NCI-H526 (cell line): ENCODE measurements around the gene MMRN2.
"Not testable (repeated sequence)": the region's sequence is repeated elsewhere in the genome, so short reads cannot be mapped to it uniquely, and the experiment has no call there.

ENCODE experiments used
- DNase-seq, 2 experiments: peaks; one replicate each; lab custom pipeline; 2025; lab: John Stamatoyannopoulos, UW

Gene MMRN2

DNA sequence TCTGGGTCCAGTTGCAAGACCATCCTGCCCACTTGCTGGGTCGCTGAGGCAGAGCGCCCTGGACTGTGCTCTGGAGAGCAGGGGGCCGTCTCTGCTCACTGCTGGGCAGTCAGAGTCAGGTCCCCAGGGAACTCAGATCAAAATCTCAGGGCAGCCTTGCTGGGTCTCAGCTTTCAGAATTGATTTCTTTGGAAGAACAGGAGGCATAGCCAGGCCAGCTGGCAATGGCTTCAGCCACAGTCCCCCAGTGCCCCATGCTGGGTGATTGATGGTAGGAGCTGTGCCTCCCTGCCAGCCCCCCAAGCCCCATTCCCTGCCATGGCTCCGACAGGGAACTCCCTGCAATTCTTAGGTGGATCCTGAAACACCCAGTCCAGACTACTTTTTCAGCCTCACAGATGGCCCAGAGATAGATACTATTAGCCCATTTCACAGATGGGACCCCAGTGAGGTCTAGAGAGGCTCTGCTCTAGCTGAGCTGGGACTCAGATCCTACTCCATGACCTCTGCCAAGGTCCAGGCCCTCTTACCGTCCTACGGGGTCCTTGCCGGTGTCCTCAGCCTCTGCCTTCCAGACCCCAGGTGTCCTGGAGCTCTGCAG, 467 bp downstream of the MMRN2 start:
- DNase-seq, result no peak

DNA sequence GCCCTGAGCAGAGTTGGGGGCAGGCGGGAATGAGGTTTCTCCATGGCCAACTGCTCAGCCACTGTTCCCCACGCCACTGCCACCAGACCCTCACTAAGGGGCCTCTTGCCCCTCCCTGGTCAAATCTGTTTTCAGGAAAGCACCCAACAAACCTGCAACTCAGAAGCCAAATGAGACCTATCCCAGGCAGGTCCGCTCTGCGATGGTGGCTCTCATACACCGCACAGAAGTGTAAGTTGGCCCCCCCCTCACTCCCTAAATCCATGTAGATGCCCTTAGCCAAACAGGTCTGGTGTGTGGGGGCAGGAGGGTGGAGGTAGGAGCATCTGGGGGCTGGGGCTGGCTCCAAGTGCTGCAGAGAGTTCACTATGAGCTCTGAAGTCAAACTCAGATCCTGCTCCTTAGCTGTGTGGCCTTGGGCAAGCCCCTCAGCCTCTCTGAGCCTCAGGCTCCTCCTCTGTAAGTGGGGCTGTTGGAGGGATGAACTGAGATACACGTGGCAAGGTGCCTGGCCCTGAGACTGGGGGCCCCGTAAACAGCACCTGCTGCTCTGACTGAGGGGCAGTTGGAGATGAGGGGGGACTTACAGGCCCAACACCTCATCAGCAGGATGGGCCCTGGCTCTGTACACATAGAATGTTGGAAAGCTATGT, 1.1 kb downstream of the MMRN2 start:
- DNase-seq, result no peak

DNA sequence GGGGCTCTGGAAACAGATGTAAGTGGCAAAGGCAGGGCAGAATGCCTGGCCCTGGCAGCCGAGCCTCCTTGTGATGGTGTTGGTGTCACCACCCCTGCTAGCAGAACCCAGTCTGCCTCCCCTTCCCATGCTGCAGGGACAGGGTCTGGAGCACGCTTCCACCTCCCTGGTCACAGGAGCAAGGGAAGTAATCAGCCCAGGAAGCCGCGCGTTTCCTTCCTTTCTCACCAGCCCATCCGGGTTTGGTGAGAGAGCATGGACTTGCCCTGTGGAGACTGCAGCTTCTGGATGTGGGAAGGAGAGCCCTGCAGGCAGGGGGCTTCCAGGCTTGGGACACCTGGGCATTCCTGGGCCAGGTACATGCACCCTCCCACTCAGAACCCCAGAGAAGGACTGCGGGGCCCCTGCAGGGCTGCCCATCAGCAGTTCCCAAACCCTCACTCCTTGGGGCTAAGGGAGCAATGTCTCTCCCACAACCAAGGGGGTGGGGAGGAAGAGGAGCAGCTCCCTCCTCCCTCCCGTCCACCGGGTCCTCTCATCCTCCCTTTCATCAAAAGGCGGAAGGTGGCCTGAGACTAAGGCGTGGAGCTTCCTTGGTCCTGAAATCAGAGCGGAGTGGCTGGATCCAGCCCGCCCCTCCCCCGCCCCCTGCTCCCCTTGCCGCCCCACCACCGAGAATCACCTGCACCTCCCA, 1.8 kb downstream of the MMRN2 start:
- DNase-seq, result no peak

DNA sequence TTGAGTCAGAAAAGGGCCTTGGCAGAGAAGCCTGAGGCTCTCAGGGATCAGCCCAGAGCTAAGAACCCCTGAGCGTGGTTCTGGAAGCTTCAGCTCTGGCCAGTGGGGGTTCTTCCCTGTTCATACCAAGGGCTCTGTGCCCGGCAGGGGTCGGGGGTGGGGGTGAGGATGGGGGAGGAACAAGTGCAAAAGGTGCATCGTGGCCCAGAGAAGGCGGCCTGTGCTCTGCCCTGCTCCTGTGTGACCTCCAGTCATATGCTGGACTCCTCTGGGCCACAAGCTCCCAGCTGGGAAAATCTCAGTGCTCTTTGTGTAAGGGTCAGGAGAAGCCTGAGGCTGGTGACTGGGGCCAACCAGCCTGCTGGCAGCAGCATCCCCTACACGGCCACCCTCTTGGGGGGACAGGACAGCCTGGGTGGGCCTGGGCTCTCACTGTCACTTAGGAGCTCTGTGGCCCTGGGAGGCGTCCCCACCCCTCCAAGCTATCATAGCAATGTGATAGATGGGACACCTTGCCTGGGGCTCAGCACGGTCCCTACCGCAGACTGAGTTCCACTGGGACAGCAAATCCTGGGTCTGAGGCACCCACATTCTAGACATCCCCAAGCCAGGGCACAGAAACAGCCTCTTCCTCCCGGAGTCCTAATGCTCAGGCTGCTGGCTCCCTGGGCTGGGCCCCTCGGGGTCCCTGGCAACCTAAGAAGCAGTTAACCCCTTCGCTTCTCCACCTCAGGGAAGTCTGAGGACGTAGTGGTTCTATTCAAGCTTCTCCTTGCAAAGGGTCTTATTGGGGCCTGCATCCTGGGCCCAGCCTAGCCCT, 2.5 kb downstream of the MMRN2 start:
- no peak for DNase-seq

DNA sequence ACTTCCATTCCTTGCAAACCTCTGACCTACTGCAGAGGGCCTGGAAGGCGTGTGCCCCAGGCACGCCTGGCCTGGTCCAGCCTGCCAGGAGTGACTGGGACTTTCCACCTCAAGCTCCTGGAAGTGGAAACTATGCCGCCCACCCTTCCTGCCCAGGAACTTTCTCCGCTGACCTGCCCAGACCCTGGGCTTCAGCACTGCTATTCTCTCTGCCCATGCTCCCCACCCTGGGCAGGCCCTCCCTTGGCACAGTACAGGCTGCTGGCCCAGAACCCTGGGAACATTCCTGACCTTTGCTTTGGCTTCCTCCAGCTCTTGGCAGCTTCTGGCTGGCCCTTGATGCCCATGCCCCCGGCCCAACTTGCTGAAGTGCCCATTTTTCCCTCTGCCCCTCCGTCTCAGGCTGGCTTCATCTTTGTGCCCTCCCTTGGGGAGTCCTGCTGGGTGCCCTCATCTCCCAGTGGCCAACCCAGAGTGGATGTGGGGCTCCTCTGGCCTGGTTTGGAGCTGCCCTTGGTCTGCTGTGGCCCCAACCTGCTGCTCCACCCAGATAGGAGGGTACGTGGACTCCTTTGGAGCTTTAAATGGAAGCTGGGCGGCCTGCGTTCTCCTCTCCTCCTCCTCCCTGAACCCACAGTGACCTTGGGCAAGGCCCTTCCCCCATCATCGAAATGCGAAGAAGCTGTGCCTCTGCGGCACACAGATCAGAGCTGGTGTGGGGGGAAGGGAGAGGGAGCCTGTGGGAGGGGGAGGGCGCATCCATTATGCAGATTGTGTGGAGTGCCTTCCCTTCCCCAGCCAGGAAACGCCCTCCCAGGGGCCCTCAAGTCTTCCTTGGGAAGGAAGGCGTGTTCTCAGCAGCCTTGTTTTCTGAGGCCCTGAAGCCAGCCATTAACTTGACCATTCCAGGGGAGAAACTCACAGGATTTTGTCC, 3.4 kb downstream of the MMRN2 start:
- DNase-seq, result no peak

DNA sequence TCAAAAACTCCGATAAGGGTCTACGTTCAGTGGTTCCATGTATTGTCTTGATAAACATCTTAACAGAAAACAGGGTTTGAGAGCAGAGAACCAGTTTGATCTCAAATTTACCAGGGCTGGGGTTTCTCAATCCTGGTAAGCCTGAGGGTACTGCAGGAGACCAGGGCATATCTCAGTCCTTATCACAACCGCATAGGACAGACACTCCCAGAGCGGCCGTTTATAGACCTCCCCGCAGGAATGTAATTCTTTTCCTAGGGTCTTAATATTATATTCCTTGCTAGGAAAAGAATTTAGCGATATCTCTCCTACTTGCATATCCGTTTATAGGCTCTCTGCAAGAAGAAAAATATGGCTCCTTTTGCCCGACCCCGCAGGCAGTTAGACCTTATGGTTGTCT, 4.7 kb downstream of the MMRN2 start:
- not testable (repeated sequence) for DNase-seq

DNA sequence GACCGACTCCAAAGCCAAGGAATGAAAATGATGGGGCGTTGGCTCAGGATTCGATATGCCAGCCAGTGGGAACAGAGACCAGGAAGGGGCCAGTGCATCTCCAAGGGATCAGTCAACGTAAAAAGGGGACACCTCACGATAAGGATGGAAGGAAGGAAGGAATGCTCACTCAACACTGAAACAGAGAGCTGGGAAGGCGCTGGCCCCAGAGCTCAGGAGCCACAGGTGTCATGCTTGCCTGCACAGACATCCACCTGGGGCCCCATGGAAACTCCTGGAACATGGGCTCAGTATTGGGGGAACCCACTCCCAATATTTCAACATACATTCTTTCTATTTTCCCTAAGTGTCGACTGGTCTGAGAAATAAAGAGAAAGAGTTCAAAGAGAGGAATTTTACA, 5.3 kb downstream of the MMRN2 start:
- DNase-seq, result no peak

DNA sequence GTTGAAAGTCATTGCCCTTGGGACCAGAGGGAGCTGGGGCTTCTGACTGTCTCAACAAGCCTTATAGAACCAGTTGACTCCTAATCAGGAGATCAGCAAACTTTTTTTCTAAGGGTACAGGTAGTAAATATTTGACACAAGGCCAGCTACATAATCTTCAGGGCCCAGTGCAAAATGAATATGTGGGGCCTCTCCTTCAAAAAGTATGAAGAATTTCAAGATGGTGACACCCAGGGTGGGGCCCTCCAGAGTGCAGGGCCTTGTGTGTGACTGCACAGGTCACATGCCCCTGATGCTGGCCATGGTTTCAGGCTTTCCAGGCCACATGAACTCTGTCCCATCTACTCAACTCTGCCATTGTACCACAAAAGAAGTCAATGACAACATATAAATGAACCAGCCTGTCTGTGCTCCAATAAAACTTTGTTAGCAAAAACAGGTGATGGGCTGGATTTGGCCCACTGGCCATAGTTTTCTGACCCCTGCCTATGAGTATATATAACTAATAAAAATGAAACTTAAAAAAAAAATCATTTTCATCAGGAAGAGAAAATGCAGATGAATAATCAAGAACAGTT, 6.1 kb downstream of the MMRN2 start:
- DNase-seq, result no peak

DNA sequence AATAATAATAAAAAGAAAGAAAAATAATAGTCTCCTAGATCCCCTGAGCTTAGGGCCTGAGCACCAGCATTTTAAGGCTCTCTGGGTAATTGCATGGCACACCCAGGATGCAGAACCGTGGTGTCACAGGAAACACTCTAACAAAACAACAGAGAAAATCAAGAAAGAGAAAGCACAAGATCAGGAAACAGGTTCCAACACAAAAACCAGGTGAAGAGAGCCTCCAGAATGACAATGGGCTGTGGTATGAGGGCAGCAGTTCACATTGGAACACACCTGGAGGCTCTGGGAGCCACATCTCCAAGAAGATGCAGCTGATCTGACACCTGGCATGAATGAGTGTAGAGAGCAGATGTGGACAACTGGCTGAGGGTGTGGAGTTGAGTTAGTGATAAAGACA, 7.1 kb downstream of the MMRN2 start:
- no peak for DNase-seq

DNA sequence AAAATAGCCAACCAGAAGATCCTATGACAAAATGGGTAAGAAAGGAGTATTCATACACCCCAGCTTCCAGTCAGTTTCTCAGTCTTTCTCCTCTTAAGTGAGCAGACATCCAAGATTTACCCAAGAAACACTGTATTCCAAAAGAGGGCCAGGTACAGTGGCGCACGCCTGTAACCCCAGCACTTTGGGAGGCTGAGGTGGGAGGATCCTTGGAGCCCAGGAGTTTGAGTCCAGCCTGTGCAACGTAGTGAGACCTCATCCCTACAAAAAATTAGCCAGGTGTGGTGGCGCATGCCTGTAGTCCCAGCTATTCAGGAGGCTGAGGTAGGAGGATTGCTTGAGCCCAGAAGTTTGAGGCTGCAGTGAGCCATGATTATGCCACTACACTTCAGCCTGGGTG, 9.6 kb downstream of the MMRN2 start:
- not testable (repeated sequence) for DNase-seq

DNA sequence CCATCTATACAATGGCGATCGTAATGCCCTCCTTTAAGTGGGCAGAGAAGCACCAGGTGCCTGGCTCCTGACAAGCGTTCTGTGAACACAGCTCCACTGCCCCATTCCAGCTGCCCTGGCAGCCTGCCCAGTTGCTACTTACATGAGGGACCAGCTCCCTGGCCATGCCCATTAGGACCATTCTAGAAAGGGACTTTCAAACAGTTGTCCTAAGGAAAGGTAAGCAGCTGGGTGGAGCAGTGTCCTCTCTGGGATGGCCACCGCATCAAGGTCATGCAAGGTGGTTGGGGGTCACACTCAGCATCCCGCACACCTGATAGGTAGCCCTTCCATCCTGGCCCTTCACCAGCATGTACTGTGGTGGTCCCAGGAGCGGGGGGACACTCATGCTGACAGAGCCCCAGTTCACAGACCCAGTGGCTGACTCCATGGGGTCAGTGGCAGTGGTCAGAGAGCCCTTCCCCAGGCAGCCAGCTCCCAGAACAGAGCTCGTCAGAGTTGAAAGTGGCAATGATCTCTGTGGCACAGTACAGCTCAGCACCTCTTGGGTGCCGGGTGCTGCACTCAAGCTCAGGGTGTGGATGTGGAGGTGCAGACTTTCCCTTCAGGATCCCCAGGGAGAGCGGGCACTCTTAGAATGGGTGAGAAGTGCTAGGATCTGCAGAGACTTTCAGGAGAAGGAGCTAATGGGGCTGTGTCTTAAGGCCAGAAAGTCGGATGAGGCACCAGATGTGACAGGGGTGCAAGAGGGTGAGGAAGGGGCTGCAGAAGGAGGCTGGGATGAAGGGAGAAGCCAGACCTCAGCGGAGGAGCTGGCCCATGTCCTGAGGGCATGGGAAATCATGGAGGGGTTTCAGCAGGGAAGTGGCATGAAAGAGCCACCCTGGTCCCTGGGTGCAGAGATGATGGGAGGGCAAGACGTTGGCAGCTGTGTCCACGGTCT, 10.9 kb downstream of the MMRN2 start:
- DNase-seq, result no peak

DNA sequence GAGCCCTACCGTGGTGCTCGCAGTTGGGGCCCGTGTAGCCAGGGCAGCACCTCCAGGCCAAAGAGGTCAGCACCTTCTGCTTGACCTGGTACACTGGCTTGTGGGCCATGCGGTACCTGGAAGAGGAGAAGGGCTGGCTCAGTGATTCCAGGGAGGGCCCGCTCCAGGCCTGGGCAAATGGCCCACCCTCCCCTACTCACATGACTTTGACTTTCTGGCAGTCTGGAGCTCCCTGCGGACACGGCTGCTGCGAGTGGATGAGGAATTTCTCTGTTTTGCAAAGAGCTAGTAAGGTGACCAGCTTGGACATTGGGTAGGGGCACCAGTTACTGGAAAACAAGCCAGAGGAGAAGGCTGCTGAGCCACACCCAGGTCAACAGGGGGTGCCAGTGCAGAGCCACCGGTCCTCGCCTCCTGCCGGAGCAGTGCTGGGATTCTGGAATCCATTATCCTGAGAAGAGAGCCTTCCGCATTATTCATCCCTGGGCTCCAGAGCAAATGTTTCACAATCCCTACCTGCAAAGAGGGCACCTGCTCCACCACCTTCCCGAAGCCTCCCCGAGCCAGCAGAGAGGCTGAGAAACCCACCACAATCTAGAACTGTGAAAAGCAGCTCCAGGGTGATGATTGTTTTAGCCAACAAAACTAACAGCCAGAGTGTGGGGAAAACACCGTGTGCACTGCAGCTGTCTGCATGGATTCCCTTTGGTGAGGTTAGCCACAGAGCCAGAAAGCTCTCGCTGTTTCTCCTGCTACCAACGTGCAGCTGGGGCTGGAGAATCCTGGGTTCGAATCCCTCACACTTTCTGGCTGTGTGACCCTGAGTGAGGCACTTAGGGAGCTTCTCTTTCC, 11.8 kb downstream of the MMRN2 start:
- peak in 1 of 2 experiments; percentile 51 for DNase-seq

DNA sequence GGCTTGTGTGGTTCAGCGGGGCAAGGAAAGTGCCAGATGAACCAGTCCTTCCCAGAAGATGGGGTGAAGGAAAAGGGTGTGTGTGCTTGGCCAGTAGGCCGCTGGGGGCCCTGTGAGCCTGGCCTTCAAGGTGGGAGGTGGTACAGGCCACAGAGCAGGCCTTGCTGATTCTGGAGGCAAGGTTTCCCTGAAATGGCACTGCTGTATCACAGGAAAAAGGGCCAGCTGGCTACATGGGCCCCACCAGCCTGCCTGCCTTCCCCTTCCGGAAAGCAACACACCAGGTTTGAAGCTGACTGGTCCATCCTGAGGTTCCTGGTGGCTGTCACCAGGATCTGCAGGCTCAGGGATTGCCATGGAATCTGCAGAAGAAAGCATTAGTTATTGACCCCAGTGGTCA, 12.5 kb downstream of the MMRN2 start:
- DNase-seq, result no peak

DNA sequence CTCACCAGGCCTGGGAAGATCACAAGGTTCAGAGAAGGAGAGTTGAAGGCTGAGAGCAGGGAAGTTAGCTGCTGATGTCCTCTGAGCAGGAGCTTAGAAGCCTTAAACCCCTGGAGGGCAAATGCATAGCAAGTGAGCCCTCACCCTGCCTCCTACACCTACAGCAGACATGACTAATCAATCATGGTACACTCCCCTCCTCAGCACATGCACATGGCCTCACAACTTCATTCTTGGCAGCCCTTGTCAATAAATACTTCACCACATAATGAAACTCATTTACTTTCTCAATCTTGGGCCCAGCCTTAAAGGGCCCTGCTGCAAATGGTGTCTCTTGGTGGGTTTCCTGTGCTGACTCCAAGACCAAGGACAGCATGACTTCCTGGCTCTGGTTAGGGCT, 12.9 kb downstream of the MMRN2 start:
- no peak for DNase-seq

DNA sequence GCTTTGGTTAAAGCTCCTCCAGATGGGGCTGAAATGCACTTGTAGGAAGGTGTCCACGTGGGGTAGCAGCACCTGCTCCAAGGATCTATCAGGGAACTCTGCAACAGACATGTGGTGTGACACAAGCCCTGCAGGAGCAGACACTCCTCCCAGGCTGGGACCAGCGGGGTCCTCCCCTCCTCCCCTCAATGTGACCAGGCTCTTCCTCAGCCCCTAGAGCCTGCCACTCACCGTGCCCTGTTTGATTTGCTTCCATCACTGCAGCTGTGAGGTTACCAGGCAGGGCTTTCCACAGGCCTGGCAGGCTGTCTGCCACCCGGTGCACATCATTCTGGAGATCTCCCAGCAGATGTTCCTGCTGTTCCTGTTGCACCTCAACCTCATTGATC, 13.4 kb downstream of the MMRN2 start:
- no peak for DNase-seq

DNA sequence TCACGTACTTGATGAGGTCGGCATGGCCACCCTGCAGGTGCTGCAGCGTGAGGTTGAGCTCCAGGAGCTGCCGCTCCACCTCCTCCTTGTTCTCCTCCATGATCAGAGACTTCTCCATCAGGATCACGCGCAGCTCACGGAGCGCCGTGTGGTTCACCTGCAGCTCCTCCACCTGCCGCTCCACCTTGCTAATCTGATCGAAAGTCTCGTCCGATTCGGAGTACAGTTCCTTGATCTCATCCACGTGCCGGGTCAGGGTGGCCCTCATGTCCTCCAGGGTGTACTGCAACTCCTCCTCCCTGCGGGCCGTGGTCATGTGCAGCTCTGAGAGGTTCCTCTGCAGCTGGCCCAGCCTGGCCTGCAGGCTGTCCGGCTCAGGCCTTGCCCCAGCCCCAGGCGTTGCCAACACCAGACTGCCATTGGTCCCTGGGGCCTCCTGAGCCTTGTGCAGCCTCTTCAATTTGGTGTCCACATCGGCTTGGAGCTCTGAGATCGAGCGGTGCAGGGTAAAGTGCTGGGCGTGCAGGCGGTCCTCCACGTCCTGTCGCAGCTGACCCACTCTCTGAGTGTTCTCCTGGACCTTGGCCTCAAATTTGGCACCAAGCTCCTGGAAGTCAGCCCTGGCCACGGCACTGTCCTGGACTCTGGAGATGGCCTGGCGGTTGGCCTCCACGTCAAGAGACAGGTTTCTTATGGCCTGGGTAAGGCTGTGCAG, 13.9 kb downstream of the MMRN2 start:
- DNase-seq, result no peak

DNA sequence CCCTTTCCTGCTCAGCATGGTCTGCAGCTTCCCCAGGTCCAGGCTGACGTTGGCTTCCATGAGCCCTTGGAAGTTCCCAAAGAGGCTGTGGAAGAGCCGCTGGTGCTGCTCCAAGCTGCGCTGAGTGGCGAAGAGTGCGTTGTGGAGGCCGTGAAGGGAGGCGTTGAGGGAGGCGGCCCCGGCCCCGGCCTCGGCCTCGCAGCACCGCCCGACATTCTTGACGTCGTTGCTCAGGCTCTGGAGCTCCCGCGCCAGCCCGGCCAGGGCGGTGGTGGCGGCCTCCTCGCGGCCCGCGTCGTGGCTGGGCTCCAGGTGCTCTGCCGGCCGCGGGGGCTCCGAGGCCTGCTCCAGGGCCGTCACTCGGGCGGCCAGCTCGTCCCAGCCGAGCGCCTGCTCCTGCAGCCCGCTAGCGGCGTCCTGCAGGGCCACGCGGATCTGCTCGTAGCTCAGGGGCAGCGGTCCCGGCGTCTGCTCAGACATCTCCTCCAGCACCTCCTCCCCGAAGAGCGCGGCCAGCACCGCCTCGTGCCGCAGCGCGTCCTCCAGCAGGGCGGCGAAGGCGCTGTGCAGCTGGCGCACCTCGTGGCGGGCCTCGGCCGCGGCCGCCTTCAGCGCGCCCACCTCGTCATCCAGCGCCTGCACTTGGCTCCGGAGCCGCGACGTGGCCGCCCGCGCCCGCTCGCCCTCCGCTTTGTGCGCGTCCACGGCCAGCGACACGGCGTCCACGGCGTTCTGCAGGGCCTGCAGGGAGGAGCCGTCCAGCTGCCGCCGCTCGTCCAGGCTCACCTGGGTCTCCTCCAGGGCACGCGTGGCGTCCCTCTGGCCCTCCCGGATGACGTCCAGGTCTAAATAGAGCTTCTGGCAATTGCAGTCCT, 14.7 kb downstream of the MMRN2 start:
- DNase-seq, result no peak
